GM18858 (cell line): ENCODE results near the gene ANO2.

Experiments used
- ATAC-seq: cut with Tn5 transposase; IDR thresholded peaks from one replicate; pipeline ENCODE4 v1.9.1; 2021; ENCODE audit not compliant: unreplicated experiment

The ANO2 gene

DNA sequence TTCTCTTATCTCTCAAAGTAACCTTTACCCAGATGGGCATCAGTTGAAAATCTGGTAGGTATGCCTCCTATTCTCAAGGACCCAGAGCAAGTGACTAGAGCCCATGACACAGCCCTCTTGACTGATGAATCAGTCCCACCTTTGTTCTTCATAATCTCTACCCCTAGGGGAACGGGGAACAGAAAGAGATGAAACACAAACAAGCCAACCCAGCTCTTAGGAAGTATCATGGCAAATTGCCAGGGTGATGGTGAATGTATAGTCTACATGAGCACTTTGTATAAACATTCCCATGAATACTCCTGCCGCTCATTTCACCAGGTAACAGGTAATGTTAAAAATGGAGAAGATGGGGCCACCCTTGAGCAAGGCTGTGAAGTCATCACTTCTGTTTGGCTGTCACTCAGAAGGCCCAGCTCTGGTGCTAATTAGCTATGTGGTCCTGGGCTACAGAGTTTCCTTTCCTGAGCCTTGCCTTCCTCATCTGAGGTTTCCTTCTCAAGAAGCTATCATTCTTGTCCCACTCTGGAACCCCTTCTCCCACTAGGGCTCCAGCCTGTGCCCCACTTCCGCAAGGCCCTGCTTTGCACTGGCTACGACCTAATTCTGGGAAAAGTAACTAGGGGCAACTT lies 161.7 kb downstream of the ANO2 start:
- ATAC-seq = no peak

DNA sequence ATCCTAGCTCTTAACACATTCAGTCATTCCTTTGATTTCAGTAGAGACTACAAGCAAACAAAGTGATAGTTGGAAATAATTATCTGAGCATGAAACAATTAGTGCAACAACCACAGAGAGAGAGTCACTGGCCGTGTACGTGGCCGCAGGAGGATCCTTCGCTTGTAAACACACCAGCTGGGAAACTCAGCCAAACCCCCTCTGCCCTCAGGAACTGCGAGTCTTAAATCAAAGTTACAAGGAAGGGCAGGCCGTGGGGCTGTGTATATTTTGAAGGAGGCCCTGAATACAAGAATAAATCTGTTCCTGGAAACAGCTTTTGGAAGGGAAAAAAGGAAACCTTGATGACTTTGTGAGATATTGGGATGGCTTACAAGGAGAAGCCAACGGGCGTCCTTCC lies 164.5 kb downstream of the ANO2 start:
- no peak for ATAC-seq

DNA sequence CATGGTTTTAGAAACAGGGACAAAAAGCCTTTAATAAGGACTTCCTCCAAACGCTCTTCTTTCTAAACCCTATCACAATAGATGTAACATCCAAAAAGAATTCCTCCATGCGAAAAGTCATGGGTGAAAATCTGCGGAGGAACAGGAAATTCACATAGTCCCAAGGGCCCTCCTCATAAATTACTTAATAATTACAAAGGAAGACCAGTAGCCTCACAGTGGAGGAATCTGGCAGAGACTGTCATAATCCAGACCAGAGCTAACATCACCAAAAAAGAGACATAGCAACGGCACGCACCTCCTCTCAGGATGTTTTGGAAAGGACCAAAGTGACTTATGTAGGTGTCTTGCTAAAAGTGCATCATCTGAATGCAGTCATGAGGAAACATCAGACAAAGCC lies 165.7 kb downstream of the ANO2 start:
- ATAC-seq = no peak

DNA sequence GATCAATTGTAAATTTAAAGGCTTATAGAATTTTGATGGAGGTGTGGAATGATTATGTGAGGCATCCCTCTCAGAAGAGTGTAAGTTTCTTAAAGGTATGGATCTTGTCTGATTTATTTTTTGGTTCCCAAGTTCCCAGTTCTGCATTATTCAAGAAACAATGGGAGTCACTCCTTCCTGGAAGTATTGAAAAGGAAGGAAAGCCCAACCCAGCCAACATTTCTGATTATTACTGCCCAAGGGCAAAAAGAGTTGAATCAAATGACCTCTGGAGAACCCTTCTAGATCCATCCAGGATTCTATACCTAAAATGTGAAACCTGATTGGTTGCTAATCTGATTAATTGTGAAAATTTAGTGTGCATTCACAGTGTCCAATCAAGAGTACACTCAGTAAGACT lies 166.2 kb downstream of the ANO2 start:
- ATAC-seq = no peak

DNA sequence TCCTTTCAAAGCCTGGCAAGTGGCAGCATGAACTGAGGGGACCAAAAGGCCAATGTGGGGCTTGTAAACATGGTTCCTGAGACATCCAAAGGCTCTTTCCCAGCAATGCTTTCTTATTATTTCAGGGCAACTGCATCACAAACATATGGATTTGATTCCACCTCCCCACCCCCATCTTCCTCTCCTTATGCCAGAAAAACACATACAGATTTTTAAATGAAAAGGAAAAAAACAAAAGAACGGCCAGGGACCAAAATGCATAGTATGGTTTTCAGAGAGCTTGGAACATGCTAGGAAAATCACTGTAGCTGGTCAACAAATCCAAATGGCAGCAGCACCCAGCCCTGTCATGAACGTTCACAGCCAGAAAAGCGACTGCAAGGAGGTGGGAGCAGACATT lies 167.6 kb downstream of the ANO2 start:
- ATAC-seq = no peak

DNA sequence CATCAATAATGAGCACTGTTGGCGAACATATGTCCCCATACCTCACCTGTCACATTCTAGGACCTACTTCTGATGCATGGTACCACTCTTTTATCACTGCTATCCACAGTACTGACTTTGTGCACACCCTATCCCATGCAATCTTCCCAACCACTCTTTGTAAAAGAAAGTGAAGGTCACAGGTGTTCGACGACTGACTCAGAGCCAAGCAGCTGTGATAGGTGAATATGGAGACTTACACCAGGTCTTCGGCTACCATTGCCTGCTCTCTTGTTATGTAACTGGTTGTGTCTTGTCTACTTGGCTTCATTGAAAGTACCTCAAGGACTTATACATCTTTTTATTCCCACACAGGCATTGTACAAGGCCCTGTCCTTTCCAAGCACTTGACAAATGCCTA lies 169.0 kb downstream of the ANO2 start:
- ATAC-seq = no peak

DNA sequence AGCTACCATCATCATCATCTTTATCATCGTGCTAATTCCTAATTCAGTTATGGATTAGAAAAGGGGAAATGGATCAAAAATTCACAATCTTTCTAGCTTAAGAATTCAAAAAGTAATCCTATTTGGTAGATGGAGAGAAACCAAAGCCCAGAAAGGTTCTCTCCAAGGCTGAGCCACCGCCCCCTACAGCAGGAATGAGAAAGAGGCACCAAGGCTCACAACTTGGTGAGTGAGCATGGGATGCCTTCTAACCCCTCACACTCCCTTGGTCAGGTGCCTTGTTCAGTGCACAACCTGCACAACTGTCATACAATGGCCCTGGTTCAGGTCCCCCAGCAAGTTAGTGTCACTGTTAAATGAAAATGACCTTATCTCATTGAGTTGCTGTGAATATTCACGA lies 171.5 kb downstream of the ANO2 start:
- no peak for ATAC-seq

DNA sequence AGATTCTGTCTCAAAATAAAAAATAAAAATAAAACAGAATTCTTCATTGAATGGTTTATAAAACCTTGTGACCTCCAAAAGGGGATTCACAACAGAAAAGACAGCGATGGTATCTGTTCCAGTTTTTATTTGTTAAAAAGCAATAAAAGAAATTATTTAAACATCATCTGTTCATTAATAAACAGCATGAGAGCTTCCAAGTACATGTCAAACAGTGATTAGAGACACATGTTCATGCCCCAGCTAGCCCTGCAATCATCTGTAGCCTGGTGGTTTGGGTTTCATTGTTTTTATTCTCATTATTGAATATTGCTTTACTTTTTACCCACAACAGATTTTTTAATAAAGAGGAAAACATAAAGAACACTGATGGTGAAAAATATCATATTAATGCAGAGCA lies 173.3 kb downstream of the ANO2 start:
- ATAC-seq = no peak

DNA sequence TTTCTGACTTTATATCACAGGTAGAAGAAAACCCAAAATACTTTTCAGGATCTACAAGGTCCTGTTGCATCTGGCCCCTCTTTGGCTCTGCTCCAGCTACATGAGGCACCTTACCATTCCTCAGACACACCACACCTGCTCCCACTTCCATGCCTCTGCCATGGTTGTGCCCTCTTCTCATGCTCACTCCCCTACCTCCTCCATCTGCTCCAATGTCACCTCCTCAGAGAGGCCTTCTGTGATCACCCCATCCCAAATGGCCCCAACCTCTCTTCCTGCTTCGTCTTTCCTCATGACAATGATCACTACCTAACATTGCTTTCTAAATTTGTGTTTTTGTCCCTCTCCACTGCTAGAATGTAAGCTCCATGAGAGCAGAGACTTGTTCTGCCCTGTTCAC lies 174.3 kb downstream of the ANO2 start:
- no peak for ATAC-seq

DNA sequence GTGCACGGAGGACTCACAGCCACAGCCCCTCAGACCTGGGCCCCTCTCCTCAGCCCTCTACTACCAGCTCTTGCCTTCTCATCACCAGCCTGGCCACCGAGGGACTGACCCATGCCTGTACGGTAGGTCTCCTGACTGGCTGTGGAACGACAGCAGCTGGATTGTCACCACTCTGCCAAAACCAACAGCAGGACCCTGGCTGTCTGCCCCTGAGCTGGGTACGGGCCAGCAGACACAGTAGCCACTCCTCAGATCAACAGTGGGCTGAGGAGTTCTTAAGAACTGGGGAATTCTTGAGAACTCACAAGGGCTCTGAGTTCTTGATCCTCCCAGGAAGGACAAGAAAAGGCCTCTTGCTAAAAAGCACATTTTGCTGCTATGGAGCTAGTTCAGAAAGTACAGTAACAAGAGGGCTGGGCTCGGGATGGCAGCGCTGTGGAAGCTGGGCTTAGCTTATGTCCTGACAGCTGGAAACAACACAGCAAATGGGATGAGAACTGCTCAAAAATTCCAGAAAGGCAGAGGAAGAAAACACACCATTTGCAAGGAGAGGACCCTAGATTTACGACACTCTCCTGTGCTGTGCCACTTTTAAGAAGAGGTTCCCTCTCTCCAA lies 176.4 kb downstream of the ANO2 start:
- ATAC-seq = no peak

DNA sequence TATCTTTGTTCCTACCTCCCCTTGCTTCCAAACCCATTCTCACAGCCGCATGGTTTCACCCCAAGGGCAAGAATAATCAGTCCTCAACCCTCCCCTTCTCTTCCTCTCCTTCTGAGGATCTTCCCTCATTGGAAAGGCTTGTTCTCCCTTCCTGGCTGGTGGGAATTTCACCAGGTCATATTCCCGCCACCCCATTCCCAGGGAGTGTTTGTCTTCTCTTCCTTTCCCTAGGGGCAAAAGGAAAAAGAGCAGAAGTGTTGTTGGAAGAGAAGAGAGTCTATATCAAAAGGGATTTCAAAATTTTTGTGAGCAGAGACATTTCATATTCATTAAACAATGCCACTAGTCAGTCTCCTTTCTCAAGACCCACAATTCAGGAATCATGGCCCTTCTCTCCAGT lies 176.9 kb downstream of the ANO2 start:
- ATAC-seq = no peak

DNA sequence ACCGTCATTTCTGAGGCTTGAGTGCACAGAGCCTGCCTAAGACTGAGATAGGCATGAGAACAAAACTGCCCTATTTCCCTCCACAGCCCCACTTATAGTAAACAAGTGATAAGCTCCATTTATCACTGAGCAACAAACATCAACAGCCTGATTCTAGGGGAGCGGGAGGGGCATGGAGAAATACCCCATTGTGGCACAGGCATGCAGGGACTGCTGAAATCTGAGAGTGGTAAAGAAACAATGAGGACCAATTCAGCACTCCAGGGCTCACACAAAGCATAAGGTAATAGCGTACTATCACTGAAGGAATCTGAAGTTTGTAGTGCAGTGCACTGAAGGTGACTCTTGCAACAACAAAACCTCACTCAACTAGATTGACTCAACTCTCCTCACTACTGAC lies 186.7 kb downstream of the ANO2 start:
- no peak for ATAC-seq

DNA sequence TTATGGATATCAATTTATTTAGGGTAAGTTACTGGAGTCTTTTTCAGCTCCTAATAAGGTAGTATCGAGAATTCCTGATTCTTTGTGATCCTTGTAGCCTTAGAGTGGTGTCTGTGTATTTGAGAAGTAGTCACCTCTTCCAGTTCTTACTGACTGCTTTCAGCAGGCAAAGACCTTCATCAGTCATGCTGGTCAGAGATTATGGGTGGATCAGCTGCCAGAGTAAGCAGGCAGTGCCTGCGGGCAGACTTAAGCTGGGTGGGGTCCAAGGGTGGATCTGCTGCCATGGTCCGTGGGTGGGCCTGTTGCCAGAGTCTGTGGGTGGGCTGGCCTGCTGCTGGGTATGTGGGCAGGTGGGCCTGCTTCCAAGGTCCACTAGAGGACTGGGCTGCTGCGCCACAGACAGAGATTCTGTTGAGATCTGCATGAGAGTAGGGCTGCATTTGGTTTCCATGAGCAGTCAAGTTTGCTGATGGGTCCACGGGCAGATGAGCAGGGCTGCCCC lies 188.7 kb downstream of the ANO2 start:
- ATAC-seq = no peak

DNA sequence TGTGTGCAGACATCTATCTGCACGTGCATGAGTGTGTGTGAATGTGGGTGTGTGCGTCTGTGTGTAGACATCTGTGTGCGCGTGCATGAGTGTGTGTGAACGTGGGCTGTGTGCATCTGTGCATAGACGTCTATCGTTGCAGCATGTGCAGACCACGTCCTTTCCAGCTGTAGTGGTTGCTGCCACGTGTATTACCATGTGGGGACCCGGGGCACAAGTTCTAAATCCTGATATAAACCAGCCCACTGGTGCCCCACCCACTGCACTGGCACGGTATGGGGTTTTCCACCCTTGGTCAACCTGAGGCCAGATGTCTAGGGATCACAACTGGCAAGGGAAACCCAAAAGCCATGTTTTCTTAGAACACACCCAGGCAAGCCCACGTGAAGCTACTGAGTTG lies 197.0 kb downstream of the ANO2 start:
- ATAC-seq = no peak

DNA sequence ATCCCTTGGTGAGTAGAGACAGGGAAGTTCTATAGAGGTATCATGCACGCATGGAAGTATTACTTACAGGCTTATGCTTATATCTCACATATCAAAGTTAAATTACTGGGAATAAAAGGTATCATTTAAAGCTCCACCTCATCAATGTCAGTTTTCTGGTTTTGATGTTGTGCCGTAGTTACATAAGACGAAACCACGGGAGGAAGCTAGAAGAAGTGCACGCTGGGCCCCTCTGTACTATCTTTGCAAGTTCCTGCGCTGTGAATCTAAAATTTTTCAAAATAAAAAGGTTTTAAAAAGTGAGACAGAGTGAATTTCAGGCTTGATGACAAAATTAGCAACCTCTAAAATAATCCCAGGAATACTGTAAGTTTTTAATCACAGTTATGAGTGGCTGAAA lies 198.1 kb downstream of the ANO2 start:
- no peak for ATAC-seq

DNA sequence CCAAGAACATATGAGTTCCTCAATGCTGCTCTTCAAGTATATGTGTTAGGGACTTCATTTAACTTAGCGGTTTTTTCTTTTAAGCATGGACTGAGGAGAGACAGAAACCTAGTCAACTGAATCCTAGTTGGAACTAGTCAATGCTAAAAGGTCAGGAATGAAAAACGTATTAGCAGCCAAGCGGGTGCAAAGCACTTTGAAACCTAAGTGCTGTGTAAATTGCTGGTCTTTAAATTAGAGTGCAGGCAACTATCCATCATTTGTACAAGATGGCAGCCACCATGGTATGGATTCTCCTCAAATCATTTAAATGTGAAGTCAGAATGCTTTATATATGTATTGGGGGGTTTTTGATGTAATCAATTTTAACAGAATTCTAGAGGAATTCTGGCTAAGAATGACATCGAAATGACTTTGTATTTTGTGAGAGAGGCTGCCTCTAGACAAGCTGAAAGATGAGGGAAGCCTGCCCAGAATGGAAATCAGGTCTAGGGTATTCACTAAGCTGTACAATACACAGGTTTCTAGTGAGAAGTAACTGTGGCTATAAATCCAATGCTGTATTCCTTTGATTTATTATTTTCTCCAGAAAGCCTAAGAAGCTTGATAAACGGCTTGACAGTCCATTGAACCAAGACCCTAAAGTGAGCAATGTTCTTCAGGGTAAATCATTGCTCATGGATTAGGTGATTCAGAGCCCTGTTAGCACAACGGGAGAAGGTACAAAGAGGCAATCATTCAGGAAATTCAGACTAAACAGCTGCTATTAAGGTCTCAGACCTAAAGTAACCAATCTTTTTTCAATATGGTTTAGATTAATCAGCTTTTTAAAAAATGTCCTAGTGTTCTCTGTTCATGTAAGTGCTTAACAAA lies 198.8 kb downstream of the ANO2 start:
- no peak for ATAC-seq

DNA sequence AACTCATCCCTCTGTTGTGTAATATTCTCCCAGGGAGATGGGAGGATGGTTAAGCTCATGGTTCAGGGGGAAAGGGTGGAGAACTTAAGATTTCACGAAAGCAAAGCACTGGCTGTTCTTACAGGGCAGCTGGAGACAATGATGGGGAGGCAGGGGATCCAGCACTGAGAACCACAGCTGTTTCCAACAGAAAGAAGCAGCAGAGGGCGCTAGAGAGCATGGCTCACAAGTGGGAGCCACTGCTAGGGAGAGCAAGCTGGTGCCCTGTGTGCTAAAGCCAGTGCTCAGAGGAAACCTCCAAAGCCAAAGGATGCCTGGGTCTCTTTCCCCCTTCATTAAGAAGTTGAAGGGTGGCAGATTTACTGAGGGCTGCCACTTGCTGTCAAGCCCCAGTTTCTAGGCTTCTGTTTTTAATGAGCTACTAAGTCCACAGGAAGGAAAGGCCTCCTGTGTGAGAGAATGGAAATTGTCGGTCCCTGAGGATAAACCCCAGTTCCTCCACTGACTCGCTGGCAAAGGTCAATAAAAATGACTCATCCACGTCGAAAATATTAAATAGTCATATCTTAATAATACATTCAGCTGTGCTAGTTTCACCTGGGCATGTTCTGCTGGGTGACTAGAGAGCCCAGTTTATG lies 199.7 kb downstream of the ANO2 start:
- no peak for ATAC-seq

DNA sequence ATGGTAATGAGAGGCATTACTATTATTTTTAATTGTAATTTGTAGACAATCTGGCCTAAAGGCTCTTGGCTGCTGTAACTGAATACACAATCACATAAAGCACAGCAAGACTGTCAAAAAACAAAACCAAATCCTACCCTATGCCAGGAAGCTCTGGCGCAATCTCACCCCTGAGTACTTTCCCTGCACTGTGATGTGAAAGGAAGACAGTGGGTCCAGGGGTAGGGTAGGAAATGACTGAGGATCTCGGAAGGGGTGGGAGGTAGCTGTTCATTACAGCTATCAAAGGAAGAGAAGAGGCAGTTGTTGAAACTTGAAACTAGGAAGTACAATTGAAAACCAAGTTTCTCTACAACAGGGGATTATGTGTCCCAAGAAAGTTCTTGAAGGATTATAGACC lies 202.8 kb downstream of the ANO2 start:
- ATAC-seq = no peak

DNA sequence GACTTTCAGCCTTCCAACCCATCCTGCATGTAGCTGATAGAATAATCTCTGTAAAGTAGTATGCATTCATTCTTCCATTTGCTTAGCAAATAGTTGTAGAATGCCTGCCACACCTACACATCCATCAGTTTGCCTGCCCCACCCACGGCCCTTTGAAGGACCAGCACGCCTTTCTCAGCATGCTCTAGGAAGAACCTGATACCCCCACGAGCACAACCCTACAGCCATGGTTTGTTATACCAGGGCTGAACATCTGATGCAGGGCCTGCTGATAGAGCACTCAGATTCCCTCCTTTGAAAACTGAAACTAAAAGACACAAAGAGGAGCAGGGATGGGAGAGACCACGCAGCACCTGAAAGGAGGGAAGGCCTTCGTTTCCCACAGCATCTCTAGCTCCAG lies 205.1 kb downstream of the ANO2 start:
- ATAC-seq = no peak

DNA sequence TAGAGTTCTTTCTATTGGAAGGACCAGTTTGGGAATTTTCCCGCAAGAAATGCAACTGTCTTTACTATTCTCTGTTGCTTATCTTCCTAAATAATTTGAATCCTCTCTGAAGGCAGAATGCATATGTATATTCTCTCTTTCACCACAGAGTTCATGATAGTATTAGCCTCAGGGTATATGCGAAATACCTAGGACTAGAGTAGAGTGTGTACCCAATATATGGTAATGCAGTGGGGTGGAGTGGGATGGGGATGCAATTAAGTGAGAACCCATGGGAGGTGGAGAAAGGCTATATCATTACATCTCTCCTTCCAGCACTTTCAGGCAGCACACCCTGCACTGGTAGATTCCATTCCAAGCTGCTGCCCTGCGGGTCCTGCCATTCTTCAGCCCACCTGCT lies 207.3 kb downstream of the ANO2 start:
- ATAC-seq = no peak

DNA sequence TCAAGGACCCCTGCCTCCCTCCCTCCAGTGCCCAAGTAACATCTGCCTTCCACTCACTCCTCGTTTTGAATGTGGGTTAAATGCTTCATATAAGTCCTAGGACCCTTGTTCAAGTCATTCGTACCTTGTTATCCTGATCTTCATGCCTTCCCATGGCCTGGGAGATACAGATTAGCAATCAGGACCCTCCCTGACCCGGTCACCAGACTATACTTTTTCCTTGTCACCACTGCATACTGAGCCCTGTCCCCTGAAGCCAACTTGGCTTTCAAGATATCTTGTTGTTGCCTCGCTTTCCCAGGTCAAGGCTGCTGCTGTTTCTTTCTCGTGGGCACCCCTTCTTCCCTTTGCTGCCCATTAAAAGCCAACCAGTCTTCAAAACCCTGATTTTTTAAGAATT lies 208.5 kb downstream of the ANO2 start:
- no peak for ATAC-seq

DNA sequence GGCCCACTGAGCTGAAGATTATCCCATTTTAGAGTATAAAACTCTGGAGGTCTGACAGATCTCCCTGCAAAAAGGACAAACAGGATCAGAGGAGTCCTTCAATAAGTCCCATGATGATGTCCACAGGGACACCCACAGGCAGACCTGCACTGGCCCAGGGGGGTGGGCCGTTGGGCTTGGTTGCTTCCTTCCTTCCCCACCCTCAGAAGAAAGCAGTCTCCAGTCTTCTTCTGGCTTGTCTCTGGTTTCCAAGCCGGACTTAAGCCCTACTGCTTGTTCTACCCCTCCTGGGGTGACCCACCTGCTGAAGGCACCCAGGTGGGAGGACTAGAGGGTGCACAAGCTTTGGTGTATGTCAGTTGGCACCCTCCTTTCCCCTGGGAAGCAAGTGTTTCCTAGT lies 209.0 kb downstream of the ANO2 start:
- ATAC-seq = no peak
